Left ventricle myocardium superior (tissue), 1 donor: ENCODE measurements around the gene UBXN2A. TPM values are rescaled to one million over a fixed set of nuclear protein-coding genes. Genes with fewer than 3 reads are reported as not detected.

Source experiments
- ATAC-seq: fragments of 200-7000 bp; cut with Tn5 transposase; one replicate; pipeline ENCODE4 v1.9.1; 2020; ENCODE audit warnings: mild to moderate bottlenecking, moderate library complexity
- DNase-seq: peaks from one replicate; pipeline ENCODE4 v3.0.0-alpha.2; 2020
- intact Hi-C: fragments of 100-400 bp; cut with micrococcal nuclease; formaldehyde crosslinking; loops from one replicate; pipeline ENCODE4 v1.11.0; 2022
- long read RNA-seq: library from polyadenylated mRNA; unstranded; transcript quantifications from one replicate; pipeline ENCODE4 v2.0.0, GENCODE V29; 2021
- total RNA-seq: library from RNA; stranded (reverse); fragmentation: NEBNext Ultra II Directional; extraction: Animal tissue kit (Norgen Biotek cat#: 25700); gene quantifications from one replicate; pipeline ENCODE4 v1.2.1, GENCODE V29; 2021
- donor health status: DM: no; HTN: yes; CAD: no; lungs with severe emphysema.

Gene UBXN2A, protein sequence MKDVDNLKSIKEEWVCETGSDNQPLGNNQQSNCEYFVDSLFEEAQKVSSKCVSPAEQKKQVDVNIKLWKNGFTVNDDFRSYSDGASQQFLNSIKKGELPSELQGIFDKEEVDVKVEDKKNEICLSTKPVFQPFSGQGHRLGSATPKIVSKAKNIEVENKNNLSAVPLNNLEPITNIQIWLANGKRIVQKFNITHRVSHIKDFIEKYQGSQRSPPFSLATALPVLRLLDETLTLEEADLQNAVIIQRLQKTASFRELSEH
- total RNA-seq = 20.5 TPM
- long read RNA-seq, full-length matches to known transcripts = 34 of 54 reads
- long read RNA-seq, partial matches to known transcripts = 2 of 54 reads
- long read RNA-seq, other reads (novel, unspliced or antisense) = 18 of 54 reads

- ATAC-seq (peak; percentile 95), DNase-seq (peak; percentile 91)
- intact Hi-C loops = no loop called here
Measured at GRCh38 chr2:23939987-23940717, at the start of gene UBXN2A. UBXN2A (plus strand) TSS chr2:23940463; CDS start chr2:23958315, 17,852 bp downstream.

DNA sequence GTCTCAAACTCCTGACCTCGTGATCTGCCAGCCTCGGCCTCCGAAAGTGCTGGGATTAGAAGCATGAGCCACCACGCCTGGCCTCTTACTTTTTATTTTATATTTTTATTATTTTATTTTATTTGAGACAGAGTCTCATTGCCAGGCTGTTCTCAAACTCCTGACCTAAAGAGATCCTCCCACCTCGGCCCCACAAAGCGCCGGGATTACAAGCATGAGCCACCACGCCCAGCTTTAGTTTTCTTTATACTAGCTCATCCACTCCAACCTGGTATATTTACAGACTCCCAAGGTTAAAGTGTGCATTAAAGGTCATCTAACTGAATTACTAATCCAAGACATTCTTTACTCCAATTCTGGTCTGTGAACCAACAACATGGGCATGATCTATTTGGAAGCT is 40.1 kb upstream of the UBXN2A start:
- ATAC-seq = no peak
- intact Hi-C loops = no loop called here

GRCh38 chr2:23900541-23901322 is 39.5 kb upstream of the UBXN2A start:
- peak; percentile 57 for ATAC-seq
- intact Hi-C loops = no loop called here
- DNase-seq = no peak

More for the DNA sequence above, 40.1 kb upstream of the UBXN2A start:
- DNase-seq = no peak

GRCh38 chr2:23901966-23902846 is 38.1 kb upstream of the UBXN2A start:
- peak; percentile 36 for ATAC-seq
- intact Hi-C loops = no loop called here
- DNase-seq = no peak

GRCh38 chr2:23903034-23903433 is 37.2 kb upstream of the UBXN2A start:
- intact Hi-C loops = no loop called here
- ATAC-seq (no peak), DNase-seq (no peak)

GRCh38 chr2:23904215-23904614 is 36.0 kb upstream of the UBXN2A start:
- intact Hi-C loops = no loop called here
- ATAC-seq (no peak), DNase-seq (no peak)

- intact Hi-C loops = no loop called here
- no peak for ATAC-seq
- DNase-seq = no peak
Measured at GRCh38 chr2:23904692-23905091, 35.6 kb upstream of the UBXN2A start.

- intact Hi-C loops = no loop called here
- no peak for DNase-seq
- no peak for ATAC-seq
Measured at GRCh38 chr2:23905155-23905554, 35.1 kb upstream of the UBXN2A start.

DNA sequence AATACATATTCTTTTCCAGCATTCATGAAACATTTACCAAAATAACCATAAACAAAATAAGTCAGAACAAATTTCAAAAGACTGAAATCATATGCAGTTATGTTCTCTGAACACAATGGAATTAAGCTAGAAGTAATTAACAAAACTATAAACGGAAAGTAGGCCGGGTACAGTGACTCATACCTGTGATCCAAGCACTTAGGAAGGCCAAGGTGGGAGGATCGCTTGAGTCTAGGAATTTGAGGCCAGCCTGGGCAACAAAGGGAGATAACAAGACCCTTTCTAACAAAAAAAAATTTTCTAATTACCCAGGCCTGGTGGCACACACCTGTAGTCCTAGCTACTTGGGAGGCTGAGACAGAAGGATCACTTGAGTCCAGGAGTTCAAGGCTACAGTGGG is 28.2 kb upstream of the UBXN2A start:
- DNase-seq (no peak), ATAC-seq (no peak)
- intact Hi-C loops = no loop called here

GRCh38 chr2:23915327-23915726 is 24.9 kb upstream of the UBXN2A start:
- intact Hi-C loops = no loop called here
- no peak for DNase-seq
- ATAC-seq = no peak

GRCh38 chr2:23916727-23917405 is 23.4 kb upstream of the UBXN2A start:
- intact Hi-C loops = no loop called here
- ATAC-seq (peak; percentile 52), DNase-seq (no peak)

DNA sequence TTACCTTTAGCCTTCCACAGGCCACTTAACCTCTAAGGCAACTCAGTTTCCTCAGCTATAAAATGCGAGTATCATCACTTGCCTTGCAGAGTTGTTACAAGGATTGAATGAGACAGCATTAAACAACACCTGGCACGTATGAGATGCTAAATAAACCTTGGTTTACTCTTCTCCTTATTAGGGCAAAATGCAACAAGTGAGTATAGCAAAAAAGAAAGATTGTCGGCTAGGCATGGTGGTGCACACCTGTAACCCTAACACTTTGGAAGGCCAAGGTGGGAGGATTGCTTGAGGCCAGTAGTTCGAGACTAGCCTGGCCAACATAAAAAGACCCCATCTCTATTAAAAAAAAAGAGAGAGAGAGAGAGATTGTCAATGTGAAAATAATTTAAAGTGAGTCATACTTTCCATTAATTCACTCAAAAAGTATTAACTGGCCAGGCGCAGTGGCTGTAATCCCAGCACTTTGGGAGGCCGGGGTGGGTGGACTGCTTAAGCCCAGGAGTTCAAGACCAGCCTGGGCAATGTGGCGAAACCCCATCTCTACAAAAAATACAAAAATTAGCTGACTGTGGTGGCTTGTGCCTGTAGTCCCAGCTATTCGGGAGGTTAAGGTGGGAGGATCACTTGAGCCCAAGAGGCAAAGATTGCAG is 21.3 kb upstream of the UBXN2A start:
- intact Hi-C loops = no loop called here
- DNase-seq = no peak
- no peak for ATAC-seq

GRCh38 chr2:23924589-23925359 is 15.5 kb upstream of the UBXN2A start:
- intact Hi-C loops = no loop called here

DNA sequence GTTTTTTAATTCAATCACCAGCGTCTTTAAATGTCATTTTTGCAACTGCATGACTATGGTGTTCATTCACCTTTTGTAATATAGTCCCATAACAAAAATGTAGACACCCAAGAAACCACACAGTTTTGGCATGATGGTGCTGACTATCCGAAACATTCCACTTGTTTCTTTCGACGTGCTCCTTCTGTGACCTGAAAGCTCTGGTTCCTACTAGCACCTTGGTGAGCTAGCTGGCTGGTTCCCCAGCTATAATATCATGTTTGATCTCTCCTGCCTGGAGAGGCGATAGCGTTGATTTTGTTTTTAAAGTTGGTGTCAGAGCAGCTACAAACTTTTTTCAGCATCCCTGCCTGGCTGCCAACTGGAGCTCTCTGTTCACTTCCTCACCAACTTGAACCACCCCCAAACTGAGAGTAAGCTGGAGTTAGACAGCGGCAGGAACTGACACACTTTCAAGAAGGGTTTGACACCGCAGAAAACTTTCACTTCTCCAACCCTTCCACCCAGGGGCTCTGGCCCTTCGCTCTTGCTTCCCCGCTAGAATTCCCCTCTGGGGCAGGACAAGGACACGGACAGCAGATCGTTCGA is 14.5 kb upstream of the UBXN2A start:
- intact Hi-C loops = no loop called here

More at GRCh38 chr2:23924589-23925359, 15.5 kb upstream of the UBXN2A start:
- DNase-seq (no peak), ATAC-seq (no peak)

GRCh38 chr2:23926290-23926749 is 13.9 kb upstream of the UBXN2A start:
- ATAC-seq = peak; percentile 55
- intact Hi-C loops = no loop called here

More for the DNA sequence above, 14.5 kb upstream of the UBXN2A start:
- DNase-seq (peak; percentile 48), ATAC-seq (peak; percentile 56)

GRCh38 chr2:23926750-23927571 is 13.3 kb upstream of the UBXN2A start, which contains the start of gene ATAD2B:
ATAD2B (minus strand) TSS chr2:23927123; CDS start chr2:23926770, 353 bp downstream.
- DNase-seq (peak; percentile 95), ATAC-seq (peak; percentile 96)
- intact Hi-C loops = no loop called here

More at GRCh38 chr2:23926290-23926749, 13.9 kb upstream of the UBXN2A start:
- DNase-seq = peak; percentile 68
